CD14-positive monocyte (primary cell): ENCODE measurements around the gene APOL1. TPM values are rescaled to one million over a fixed set of nuclear protein-coding genes. Genes with fewer than 3 reads are reported as not detected.

Experiments
- DNase-seq, 3 donors: peaks; one replicate each; pipeline ENCODE4 v3.0.0-alpha.2; 2011 to 2022
- H2AFZ ChIP-seq: 2 replicates; pipeline ENCODE4 v1.6.0; 2012; ENCODE audit warnings: mild to moderate bottlenecking, low read depth, low read length, inconsistent platforms; ENCODE audit not compliant: insufficient read depth, poor library complexity, severe bottlenecking
- H3K27ac ChIP-seq, 2 donors: 1 replicate in 1 of 2; 2 replicates in 1 of 2; pipeline ENCODE4 v1.5.1; 2012 to 2013; ENCODE audit warnings: low read length in 2 of 2, control low read depth in 1 of 2, inconsistent platforms in 1 of 2, low read depth in 1 of 2, mild to moderate bottlenecking in 1 of 2
- H3K27me3 ChIP-seq, 2 donors: one replicate each; pipeline versions ENCODE4 v1.6.0 to v1.6.1; 2011 to 2013; ENCODE audit warnings: low read length in 2 of 2; ENCODE audit not compliant: control insufficient read depth in 2 of 2, insufficient read depth in 2 of 2
- H3K36me3 ChIP-seq, 2 donors: replicated peaks in 1 of 2; 1 replicate in 1 of 2; 2 replicates in 1 of 2; pipeline versions ENCODE4 v1.5.1 to v1.6.1; 2012 to 2013; ENCODE audit warnings: low read length in 2 of 2, control low read depth in 1 of 2, inconsistent platforms in 1 of 2, mild to moderate bottlenecking in 1 of 2; ENCODE audit not compliant: insufficient read depth in 2 of 2, control insufficient read depth in 1 of 2
- H3K4me1 ChIP-seq, 2 donors: 1 replicate in 1 of 2; 2 replicates in 1 of 2; pipeline versions ENCODE4 v1.5.1 to v1.6.1; 2012 to 2013; ENCODE audit warnings: low read length in 2 of 2, control low read depth in 1 of 2, inconsistent platforms in 1 of 2, mild to moderate bottlenecking in 1 of 2, moderate library complexity in 1 of 2; ENCODE audit not compliant: insufficient read depth in 2 of 2, control insufficient read depth in 1 of 2
- H3K4me2 ChIP-seq: replicated peaks from 2 replicates; pipeline ENCODE3; 2012; ENCODE audit warnings: low read length, moderate library complexity, mild to moderate bottlenecking; ENCODE audit not compliant: poor library complexity, severe bottlenecking; ENCODE audit errors: extremely low read depth
- H3K4me3 ChIP-seq, 3 experiments: fragments of 200-600 bp in 1 of 3; sonication (generic) in 1 of 3; replicated peaks in 1 of 3; 1 replicate in 2 of 3; 2 replicates in 1 of 3; pipeline ENCODE4 v1.5.1; 2011 to 2013; ENCODE audit warnings: low read length in 3 of 3, mild to moderate bottlenecking in 3 of 3, control low read depth in 2 of 3, low read depth in 2 of 3, inconsistent platforms in 1 of 3, moderate library complexity in 1 of 3
- H3K79me2 ChIP-seq: 2 replicates; pipeline ENCODE4 v1.6.0; 2012; ENCODE audit warnings: mild to moderate bottlenecking, control low read depth, inconsistent platforms, low read length, moderate library complexity; ENCODE audit not compliant: insufficient read depth
- H3K9ac ChIP-seq: 2 replicates; pipeline ENCODE4 v1.6.0; 2017; ENCODE audit warnings: low read length, mild to moderate bottlenecking; ENCODE audit not compliant: insufficient read depth, poor library complexity, severe bottlenecking
- H3K9me3 ChIP-seq, 2 donors: replicated peaks in 1 of 2; 1 replicate in 1 of 2; 2 replicates in 1 of 2; pipeline versions ENCODE4 v1.5.1 to v1.6.1; 2012 to 2013; ENCODE audit warnings: low read length in 2 of 2, control low read depth in 1 of 2; ENCODE audit not compliant: control insufficient read depth in 1 of 2, insufficient read depth in 1 of 2
- H4K20me1 ChIP-seq: 2 replicates; pipeline ENCODE4 v1.6.0; 2012; ENCODE audit warnings: mild to moderate bottlenecking, low read length, control low read depth, moderate library complexity; ENCODE audit not compliant: insufficient read depth
- H3K27ac Mint-ChIP-seq, 7 donors: one replicate each; pipeline ENCODE4 v1.8.0; 2020; ENCODE audit warnings: mild to moderate bottlenecking in 7 of 7, mixed read lengths in 7 of 7, moderate library complexity in 6 of 7, inconsistent platforms in 2 of 7
- H3K27me3 Mint-ChIP-seq, 3 donors: one replicate each; pipeline ENCODE4 v1.8.0; 2021 to 2022; ENCODE audit warnings: low read depth in 3 of 3, mild to moderate bottlenecking in 3 of 3, mixed read lengths in 3 of 3, moderate library complexity in 3 of 3, inconsistent platforms in 1 of 3
- H3K36me3 Mint-ChIP-seq, 2 donors: one replicate each; pipeline ENCODE4 v1.8.0; 2020; ENCODE audit warnings: mixed read lengths in 2 of 2, inconsistent platforms in 1 of 2, mild to moderate bottlenecking in 1 of 2
- H3K4me1 Mint-ChIP-seq: one replicate; pipeline ENCODE4 v1.8.0; 2020; ENCODE audit warnings: mild to moderate bottlenecking, mixed read lengths
- H3K4me3 Mint-ChIP-seq, 2 donors: one replicate each; pipeline ENCODE4 v1.8.0; 2020; ENCODE audit warnings: mild to moderate bottlenecking in 2 of 2, mixed read lengths in 2 of 2, moderate library complexity in 1 of 2
- H3K9me3 Mint-ChIP-seq, 7 donors: one replicate each; pipeline ENCODE4 v1.8.0; 2020 to 2022; ENCODE audit warnings: mixed read lengths in 7 of 7, mild to moderate bottlenecking in 6 of 7, moderate library complexity in 6 of 7, inconsistent platforms in 2 of 7
- CTCF ChIP-seq: fragments of 200-600 bp; IDR thresholded peaks from one replicate; pipeline ENCODE4 v1.8.0; 2022; ENCODE audit warnings: antibody characterized with exemption, mild to moderate bottlenecking
- WGBS: methylation state at CpG from one replicate; pipeline ENCODE4 v1.1.5; 2013; ENCODE audit warnings: missing lambda C conversion rate; ENCODE audit not compliant: insufficient coverage; 5-methylcytosine and 5-hydroxymethylcytosine counted together
- intact Hi-C, 2 donors: fragments of 100-400 bp; cut with micrococcal nuclease; formaldehyde crosslinking; loops; one replicate each; pipeline versions ENCODE4 v1.15.0 to v1.15.1; 2023
- polyA plus RNA-seq, 3 donors: library from polyadenylated mRNA; depleted of rRNA in 1 of 3; unstranded in 2 of 3; stranded (reverse) in 1 of 3; fragments of 300-500 nt in 2 of 3; fragments of >200 nt in 1 of 3; fragmentation: Illumina TruSeq in 2 of 3; gene quantifications; 1 replicate in 2 of 3; 2 replicates in 1 of 3; pipeline ENCODE4 v1.2.3, GENCODE V29; 2012 to 2021

The APOL1 gene
- polyA plus RNA-seq, 3 donors = 3.4 to 7.5 (median 6.1) TPM

- H3K27me3 Mint-ChIP-seq = no peaks in the 10 kb centered on the region
- H3K4me3 Mint-ChIP-seq = no peak overlapping the region
- H3K4me1 Mint-ChIP-seq = peaks cover 17% of the 10 kb centered on the region
- peaks cover 13% of the 10 kb centered on the region for H3K79me2 ChIP-seq
- peaks cover 81 to 96% of the 10 kb centered on the region in 2 donors for H3K36me3 Mint-ChIP-seq
- DNase-seq = no peak
- intact Hi-C loops = no loop called here
- WGBS = 98% methylated on average over 19 of the region's 24 CpGs
- no peak overlapping the region for H2AFZ ChIP-seq
- H4K20me1 ChIP-seq = peaks cover 100% of the 10 kb centered on the region
- H3K27ac ChIP-seq = no peak overlapping the region
- no peaks in the 10 kb centered on the region for H3K27me3 ChIP-seq
- H3K9me3 Mint-ChIP-seq = no peaks in the 10 kb centered on the region
- H3K4me1 ChIP-seq = peaks cover 10 to 22% of the 10 kb centered on the region in 2 donors
- H3K4me3 ChIP-seq = no peak overlapping the region
- H3K9me3 ChIP-seq = no peaks in the 10 kb centered on the region
- TF ChIP-seq CTCF = no peak
- no peak overlapping the region for H3K4me2 ChIP-seq
- peaks cover 80 to 90% of the 10 kb centered on the region in 2 donors for H3K36me3 ChIP-seq
- peak overlapping the region in 2 of 7 donors; percentile 69 to 70 for H3K27ac Mint-ChIP-seq
- no peak overlapping the region for H3K9ac ChIP-seq
Observed at GRCh38 chr22:36284171-36284571, 31.2 kb downstream of the APOL1 start.

- WGBS = 96% methylated on average over 12 of the region's 12 CpGs
- Histone ChIP-seq H3K4me1 (peaks cover 2 to 14% of the 10 kb centered on the region in 2 donors), H3K27ac (no peak overlapping the region), H3K4me3 (no peak overlapping the region), H3K4me2 (no peak overlapping the region), H3K36me3 (peaks cover 89 to 98% of the 10 kb centered on the region in 2 donors), H2AFZ (no peak overlapping the region), H3K9me3 (no peaks in the 10 kb centered on the region), H3K9ac (no peak overlapping the region), H3K79me2 (peaks cover 19% of the 10 kb centered on the region), H3K27me3 (no peaks in the 10 kb centered on the region), H4K20me1 (peaks cover 100% of the 10 kb centered on the region)
- peaks cover 0 to 2% (median 0%) of the 10 kb centered on the region in 7 donors for H3K9me3 Mint-ChIP-seq
- H3K36me3 Mint-ChIP-seq = peaks cover 87 to 97% of the 10 kb centered on the region in 2 donors
- H3K4me3 Mint-ChIP-seq = no peak overlapping the region
- peak overlapping the region in 1 of 7 donors; percentile 72 for H3K27ac Mint-ChIP-seq
- intact Hi-C loops = no loop called here
- TF ChIP-seq CTCF = no peak
- no peaks in the 10 kb centered on the region for H3K27me3 Mint-ChIP-seq
- no peak for DNase-seq
- peaks cover 8% of the 10 kb centered on the region for H3K4me1 Mint-ChIP-seq
Observed at GRCh38 chr22:36285017-36285416, 32.1 kb downstream of the APOL1 start.
